GM21390 (cell line): ENCODE measurements around the gene METTL25.
"Not testable (repeated sequence)": the region's sequence is repeated elsewhere in the genome, so short reads cannot be mapped to it uniquely, and the experiment has no call there.

ENCODE experiments used
- ATAC-seq: cut with Tn5 transposase; IDR thresholded peaks from one replicate; pipeline ENCODE4 v1.9.1; 2021; ENCODE audit not compliant: unreplicated experiment

METTL25 gene, protein sequence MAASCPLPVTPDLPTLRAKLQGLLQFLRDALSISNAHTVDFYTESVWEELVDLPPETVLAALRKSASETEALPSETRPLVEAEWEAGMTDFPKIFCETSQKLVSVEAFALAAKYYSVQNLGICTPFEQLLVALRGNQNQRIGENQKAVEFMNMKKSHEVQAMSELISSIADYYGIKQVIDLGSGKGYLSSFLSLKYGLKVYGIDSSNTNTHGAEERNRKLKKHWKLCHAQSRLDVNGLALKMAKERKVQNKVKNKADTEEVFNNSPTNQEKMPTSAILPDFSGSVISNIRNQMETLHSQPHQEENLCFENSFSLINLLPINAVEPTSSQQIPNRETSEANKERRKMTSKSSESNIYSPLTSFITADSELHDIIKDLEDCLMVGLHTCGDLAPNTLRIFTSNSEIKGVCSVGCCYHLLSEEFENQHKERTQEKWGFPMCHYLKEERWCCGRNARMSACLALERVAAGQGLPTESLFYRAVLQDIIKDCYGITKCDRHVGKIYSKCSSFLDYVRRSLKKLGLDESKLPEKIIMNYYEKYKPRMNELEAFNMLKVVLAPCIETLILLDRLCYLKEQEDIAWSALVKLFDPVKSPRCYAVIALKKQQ

DNA sequence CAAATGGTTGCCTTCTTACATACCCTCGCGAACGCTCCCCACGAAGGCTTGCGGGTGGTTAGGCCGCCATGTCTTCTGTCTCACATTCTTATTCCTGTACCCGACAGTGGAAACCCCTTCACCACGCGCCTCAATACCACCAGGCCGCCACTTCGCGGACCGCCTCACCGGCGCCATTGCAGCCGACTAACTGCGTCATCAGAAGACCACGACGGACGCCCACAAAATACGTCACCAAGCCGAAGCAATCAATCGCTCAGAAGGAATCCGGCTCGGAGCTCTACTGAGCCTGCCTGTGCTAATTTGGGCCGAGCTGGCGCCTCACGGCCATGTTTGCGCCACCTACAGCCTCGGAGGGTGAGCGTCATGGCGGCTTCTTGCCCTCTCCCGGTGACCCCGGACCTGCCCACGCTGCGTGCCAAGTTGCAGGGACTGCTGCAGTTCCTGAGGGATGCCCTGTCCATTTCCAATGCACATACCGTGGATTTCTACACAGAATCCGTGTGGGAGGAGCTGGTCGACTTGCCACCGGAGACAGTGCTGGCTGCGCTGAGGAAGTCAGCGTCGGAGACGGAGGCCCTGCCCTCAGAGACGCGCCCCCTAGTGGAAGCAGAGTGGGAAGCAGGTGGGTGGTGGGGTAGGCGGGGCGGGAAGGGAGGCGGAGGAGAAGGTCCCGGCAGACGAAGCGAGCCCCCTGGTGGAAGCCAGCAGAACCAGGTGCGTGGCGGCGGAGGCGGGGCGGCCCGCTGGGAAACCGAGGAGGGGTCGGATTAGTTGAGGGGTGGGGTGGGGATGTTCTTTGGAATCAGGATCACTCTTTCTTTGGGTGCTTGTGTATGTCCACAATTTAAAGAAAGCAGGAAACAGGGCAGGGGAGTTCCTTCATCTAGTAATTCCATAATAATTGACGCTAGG, at the start of gene METTL25, which contains the start of gene CCDC59:
METTL25 (plus strand) TSS at position 330 of the 915 bp plus-strand sequence; CDS start at position 367, 37 bp downstream.
CCDC59 (minus strand) TSS at position 188 of the 915 bp plus-strand sequence; CDS start at position 177, 11 bp downstream.
- peak; percentile 94 for ATAC-seq

DNA sequence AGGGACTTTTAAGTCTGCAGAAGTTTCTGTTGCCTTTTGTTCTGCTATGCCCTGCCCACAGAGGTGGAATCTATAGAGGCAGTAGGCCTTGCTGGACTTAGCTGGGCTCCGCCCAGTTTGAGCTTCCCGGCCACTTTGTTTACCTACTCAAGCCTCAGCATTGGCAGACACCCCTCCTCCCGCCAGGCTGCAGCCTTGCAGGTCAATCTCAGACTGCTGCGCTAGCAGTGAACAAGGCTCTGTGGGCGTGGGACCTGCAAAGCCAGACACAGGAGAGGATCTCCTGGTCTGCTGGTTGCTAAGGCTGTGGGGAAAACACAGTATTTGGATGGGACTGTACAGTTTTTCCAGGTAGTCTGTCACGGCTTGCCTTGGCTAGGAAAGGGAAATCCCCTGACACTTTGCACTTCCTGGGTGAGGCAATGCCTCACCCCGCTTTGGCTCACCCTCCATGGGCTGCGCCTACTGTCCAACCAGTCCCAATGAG, 43.9 kb upstream of the METTL25 start:
- no peak for ATAC-seq

DNA sequence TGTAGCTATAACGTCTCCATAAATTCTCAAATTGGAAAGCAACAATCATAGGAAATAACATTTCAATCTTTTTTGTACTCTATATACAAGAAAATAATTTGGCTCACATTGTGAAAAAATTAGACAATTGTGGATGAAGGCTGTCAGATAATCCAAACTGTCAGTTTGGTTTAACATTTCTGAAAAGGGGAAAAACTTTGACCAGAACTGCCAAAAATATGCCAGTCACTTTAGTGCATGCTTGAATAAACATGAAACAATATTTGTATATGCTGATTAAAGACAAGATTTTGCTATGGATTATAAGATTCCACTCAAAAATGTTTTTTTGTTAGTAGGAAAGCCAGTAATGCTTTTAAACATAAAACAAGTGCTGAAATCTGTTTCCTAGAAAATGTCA, 39.1 kb upstream of the METTL25 start:
- no peak for ATAC-seq

DNA sequence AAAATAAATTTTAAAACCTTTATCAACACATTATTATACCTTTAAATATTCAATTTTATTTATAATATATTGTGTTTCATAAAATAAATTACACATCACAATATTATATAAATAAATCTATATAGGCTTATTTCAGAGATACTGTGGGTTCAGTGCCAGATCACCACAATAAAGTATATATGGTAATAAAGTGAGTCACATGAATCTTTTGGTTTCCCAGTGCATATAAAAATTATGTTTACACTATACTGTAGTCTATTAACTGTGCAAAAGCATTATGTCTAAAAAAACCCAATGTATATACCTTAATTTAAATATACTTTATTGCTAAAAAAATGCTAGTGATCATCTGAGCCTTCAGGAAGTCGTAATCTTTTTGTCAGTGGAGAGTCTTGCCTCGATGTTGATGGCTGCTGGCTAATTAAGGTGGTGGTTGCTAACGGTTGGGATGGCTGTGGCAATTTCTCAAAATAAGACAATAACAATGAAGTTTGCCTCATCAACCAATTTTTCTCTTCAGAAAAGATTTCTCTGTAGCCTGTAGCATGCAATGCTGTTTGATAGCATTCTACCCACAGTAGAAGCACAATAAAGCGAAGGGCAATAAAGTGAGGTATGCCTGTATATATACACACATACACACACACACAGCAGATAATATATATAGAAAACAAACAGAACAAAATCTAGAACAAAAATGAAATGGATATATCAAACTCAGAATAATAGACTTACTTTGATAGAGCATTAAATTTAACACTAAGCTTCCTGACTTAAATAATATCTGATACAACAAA, 32.6 kb upstream of the METTL25 start:
- no peak for ATAC-seq

DNA sequence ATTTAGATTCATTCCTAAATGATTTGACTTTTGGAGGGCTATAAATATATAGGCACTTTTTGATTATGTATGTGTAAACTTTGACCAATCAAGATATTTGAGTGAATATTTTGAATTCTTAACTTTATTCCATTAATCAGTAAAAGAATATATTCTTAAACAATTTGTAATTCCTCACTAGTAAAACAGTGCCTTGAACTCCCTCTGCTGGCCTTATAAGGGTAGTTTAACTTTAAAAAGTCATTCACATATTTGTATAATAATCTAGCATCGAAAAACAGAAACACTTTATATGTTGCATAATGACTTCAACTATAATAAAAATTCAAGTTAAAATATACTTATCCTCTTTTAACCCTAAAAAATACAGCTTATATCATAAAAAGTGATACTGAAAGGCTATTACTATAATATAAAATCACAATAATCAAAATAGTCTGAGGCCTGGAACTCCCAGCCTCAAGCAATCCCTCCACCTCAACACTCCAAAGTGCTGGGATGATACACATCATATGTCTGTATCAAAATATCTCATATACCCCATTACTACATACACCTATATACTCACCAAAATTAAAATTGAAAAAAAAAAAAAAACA, 31.3 kb upstream of the METTL25 start:
- peak; percentile 73 for ATAC-seq

DNA sequence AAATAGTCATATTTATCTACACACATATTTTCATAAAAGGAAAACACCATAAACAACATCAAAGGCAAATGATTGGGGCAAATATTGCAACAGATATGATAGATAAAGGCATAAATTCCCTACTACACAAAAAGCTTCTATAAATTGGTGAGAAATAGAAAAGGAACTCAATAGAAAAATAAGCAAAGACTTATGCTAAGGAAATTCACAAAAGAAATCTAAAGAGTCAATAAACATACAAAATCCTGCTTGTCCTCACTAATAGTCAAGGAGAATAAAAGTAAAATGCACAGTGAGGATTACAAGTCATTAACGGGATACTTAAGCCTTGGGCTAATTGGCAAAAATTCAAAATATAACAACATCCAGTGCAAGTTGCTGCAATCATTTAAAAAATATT, 30.5 kb upstream of the METTL25 start:
- ATAC-seq, result no peak

DNA sequence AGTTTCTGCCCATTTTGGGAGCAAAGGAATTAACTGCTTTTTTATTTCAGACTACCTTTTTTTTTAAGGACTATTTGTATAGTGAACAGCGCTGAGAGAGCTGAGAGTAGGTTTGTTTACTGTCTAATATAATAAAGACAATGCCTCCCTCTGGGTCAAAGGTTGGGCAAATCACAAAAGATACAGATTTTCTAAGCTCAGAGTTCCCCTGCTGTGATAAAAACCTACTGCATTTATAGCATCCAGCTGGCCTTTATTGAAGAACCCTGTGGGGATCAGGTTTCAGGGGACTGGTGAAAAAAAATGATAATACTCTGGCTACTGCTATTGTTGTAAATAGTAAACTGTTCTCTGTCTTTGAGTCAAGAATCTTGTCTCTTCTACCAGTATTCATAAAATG, 28.8 kb upstream of the METTL25 start:
- ATAC-seq, result no peak

DNA sequence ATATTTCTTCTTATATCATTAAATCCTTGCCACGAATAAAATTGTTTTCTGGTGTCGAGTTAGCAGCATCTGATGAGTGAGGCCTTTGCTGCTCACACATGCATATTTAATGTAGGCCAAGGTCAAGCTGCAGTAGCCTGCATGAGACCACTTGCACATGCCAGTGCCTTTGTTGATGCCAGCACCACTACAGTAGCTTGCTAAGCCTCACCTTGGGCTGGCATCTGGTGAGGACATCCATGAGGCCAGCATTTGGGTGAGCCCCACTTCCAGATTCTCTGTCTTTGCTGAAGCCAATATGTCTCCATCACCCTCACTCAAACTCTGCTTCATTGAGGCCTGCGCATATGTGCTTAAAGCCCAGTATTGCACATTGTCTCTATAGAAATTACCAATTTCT, 8.2 kb upstream of the METTL25 start:
- ATAC-seq, result no peak

DNA sequence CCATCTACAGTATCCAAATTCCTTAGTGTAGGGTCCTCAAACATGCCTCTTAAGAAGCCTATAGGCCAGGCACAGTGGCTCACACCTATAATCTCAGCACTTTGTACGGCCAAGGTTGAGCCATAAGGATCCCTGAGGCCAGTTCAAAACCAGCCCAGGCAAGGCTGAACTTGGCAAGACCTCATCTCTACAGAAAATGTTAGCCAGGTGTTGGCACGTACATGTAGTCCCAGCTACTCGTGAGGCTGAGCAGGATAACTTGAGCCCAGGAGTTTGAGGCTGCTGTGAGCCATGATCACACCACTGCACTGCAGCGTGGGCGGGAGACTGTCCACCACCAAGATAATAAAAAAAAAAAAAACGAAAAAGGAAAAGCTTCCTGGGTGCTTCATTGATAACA, 6.9 kb upstream of the METTL25 start:
- no peak for ATAC-seq

DNA sequence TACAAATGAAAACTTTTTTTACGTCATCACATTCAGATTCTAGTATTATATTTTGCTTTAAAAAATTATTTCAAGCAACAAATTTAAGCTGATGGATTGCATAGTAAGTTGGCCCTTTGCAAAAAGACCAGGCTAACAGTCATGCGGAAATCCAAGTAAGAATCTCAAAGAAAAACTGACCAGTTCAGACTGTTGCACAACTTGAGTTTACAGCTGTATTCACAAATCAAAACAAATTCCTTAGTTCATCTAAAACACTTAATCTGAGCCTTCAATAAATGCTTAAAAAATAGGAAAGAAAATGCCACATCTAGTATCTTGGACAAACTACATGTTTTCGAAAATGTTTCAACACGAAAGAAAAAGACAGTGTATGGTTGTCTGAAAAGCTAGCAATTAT, 989 bp upstream of the METTL25 start:
- ATAC-seq, result no peak

DNA sequence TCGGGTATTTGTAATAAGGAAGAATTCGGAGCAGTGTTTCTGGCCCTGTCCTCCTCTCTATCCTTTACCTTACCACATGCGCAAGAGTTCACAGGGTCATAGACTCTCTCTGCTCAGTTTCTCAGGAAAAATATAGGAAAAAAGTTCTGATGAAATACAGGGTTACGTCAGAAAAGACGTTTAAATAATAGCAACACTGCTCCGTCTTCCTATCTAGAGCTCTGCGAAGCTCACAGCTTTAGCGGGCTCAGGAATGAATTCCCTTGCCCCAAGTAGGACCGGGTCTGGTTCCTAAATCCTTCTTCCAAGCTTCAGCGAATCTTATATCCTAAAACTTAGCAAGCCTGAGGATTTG, 507 bp upstream of the METTL25 start:
- ATAC-seq, result no peak

DNA sequence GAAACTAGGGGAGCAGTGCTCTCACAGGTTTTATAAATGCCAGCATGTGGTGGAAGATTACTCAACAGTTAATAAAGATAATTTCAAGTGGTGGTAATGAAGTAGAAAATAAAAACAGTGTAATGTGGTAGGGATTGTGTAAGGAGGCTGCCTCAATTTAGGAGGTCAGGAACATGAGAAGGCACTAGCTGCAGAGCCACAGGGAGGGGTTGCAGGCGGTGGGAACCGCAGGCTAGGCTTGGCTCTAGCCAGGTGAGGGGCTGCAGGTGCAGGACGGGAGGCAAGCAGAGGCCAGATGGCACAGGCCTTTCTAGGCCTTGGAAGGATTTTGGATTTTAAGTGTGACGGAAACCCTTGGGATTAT, 768 bp downstream of the METTL25 start:
- peak; percentile 13 for ATAC-seq

DNA sequence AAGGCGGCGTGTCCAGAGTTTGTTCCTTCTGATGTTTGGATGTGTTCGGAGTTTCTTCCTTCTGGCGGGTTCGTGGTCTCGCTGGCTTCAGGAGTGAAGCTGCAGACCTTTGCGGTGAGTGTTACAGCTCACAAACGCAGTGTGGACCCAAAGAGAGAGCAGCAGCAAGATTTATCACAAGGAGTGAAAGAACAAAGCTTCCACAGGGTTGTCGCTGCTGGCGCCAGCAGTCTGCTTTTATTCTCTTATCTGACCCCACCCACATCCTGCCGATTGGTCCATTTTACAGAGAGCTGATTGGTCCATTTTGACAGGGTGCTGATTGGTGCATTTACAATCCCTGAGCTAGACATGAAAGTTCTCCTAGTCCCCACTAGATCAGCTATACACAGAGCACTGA, 2.5 kb downstream of the METTL25 start:
- not testable (repeated sequence) for ATAC-seq

DNA sequence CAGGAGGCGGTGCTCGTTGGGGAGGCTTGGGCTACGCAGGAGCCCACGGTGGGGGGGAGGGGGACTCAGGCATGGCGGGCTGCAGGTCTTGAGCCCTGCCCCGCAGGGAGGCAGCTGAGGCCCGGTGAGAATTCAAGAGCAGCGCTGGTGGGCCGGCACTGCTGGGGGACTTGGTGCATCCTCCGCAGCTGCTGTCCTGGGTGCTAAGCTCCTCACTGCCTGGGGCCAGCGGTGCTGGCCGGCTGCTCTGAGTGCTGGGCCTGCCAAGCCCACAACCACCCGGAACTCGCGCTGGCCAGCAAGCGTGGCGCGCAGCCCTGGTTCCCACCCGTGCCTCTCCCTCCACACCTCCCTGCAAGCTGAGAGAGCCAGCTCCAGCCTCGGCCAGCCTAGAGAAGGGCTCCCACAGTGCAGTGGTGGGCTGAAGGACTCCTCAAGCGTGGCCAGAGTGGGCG, 3.2 kb downstream of the METTL25 start:
- no peak for ATAC-seq

DNA sequence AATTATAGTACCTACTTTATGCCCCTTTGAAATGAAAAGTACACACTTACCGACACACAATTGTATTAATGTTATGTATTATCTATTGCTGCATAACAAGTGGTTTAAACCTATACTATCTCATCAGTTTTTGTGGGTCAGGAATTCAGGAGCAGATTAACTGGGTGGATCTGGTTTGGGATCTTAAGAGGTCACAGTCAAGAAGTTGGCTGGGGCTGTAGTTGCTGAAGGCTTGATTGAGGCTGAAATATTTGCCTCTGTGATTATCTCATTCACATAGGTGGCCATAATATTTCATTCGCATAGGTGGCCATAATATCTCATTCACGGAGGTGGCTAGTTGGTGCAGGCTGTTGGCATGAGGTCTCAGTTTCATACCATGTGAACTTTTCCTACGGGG, 5.7 kb downstream of the METTL25 start:
- no peak for ATAC-seq

DNA sequence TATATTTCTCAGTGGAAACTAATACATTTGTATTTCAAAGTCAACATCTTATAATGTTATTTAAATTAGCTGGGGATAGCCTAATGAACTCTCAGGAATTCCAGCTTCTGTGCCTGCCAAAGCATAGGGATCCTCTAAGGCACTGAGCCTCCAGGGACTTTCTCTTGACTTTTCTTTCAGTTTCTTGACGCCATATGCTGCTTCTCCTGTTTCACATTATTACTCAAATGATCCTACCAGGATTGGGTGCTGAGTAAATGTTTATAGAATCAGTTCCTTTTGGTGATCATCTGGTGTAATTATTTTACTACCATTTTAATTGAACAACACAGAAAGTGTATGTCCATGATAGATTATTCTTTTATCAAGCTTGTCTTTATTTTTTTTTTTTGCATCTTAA, 7.9 kb downstream of the METTL25 start:
- peak; percentile 50 for ATAC-seq

DNA sequence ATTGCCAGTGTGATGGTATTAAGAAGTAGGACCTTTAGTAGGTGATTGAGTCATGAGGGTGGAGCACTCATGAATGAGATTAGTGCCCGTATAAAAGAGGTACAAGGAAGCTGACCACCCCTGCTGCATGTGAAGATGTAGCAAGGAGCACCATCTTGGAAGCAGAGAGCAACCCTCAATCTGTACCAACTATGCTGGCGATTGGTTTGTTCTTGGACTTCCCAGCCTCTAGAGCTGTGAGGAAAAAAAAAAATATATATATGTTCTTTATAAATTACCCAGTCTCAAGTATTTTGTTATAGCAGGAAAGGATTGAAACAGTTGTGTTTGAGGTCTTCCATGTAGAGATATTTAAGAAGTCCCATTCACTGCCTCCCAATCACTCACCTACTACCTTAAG, 16.9 kb downstream of the METTL25 start:
- ATAC-seq, result no peak

DNA sequence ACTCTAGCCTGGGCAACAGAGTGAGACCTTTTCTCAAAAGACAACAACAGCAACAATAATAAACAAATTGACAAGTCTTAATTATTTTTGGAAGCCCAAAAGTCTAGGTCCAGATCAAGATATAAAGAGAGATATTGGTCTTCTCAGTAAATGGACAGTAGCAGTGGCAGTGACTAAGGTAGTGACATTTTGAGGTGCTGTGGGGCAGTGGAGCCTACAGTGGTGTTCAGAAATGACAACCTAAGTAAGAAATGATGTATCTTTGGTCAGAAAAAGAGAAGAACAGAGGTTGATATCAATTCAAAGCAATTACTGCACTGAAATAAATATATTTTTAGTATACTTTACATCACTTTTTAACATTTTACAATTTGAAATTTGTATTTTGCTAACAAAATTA, 20.7 kb downstream of the METTL25 start:
- no peak for ATAC-seq

DNA sequence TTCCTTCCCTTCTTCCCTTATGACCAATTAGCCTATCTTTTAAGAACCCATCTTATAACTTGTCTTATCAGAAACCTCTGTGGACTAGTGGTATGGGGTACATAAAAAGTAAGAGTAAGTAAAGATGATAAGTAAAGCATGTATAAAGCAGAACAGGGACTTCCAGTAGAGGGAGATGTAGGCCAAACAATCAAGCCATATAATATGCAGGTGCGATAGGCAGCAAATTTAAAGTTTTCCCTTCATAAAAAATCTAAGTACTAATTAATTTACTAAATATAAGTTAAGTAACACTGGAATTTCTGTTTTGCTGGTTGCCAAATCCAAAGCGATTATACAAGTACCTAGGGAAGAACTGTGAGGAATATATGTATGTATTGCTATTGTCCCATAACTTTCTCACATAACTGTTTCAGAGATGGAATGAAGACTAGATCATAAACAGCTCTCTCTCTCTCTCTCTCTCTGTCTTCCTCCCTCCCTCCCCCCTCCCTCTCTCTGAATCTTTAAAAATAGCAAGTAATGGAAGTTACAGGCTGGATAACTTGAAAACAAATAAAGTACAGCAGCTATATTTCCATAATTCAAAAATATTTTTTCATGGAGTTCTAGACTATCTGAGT, 25.7 kb downstream of the METTL25 start:
- ATAC-seq, result peak; percentile 59

DNA sequence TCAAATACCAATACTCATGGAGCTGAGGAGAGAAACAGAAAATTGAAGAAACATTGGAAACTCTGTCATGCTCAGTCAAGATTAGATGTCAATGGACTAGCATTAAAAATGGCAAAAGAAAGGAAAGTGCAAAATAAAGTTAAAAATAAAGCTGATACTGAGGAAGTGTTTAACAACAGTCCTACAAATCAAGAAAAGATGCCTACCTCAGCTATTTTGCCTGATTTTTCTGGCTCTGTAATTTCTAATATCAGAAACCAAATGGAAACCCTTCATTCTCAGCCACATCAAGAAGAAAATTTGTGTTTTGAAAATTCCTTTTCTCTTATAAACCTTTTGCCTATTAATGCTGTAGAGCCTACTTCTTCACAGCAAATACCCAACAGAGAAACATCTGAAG, 40.5 kb downstream of the METTL25 start:
- no peak for ATAC-seq
